NCI-H748 treated with DMSO at 0.1 percent for 48 hours (cell line): Measurements from ENCODE around the gene MBP.

Experiments used
- DNase-seq: peaks from one replicate; lab custom pipeline; 2025; lab: John Stamatoyannopoulos, UW

MBP gene

DNA sequence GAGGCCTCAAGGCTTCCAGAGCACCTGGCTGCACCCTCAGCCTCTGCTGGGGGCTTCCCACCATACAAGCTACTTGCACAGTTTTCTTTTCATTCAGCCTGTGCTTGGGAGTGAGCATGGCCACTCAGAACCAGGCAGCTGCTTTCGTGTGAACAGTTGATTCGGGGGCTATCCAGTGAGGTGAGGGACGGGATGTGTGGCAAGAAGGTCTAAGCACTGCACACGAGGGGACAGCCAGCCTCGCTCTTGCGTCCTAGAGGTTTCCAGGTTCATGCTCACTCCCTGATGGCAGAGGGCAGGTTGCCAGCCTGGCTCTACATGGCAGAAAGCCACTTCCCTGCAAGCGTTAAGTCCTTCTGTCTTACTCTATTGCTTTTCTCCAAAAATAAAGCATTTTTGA is 146.2 kb downstream of the MBP start:
- no peak for DNase-seq

DNA sequence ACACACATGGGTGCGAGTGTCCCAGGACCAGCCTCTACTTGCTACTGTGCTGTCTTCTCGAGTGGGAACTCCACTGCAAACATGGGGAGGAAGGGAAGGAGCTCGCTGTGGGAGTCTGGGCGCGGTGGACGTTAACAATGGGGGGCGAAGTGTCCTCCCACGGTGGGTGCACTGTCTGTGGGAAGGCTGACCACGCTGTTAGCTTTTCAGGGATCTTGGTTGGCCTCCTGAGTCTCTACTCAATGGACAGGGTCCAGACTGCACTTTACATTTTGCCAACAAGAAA is 146.7 kb downstream of the MBP start:
- no peak for DNase-seq

DNA sequence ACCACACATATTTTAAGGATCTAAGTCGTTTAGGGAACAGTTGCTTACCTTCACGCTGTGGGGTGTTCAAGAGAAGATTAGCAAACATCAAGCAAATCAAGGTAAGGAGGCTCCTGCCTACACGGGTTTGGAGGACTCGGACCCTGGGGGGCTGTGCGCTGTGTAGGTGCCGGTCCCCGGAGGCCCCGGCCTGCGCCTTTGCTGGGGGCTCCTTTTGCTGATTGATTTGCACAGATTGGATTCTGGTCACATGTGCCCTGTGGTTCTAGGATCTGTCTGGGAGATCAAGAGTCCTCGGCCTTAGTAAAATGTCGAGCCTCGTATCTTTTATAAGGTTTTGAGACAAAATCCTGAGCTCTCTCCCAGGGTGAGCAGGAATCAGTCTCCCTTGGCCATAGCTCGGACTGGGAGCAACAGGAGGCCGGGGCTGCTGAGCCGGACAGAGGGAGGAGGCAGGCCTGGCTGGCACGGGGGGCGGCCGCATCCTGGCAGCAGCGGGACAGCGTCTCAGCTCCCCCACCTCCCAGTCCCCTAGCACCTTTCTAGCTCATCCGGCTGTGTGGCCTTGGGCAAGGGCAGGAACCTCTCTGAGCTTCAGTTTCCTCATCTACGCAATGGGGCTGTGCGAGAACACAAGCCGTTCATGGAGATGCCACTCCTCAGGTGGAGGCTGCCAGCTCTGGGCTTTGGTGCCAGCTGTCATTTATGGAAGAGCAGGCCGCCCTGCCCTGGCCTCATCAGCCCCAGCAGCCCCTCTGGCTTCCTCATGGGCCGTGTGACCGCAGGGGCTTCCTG is 147.2 kb downstream of the MBP start:
- DNase-seq: no peak

DNA sequence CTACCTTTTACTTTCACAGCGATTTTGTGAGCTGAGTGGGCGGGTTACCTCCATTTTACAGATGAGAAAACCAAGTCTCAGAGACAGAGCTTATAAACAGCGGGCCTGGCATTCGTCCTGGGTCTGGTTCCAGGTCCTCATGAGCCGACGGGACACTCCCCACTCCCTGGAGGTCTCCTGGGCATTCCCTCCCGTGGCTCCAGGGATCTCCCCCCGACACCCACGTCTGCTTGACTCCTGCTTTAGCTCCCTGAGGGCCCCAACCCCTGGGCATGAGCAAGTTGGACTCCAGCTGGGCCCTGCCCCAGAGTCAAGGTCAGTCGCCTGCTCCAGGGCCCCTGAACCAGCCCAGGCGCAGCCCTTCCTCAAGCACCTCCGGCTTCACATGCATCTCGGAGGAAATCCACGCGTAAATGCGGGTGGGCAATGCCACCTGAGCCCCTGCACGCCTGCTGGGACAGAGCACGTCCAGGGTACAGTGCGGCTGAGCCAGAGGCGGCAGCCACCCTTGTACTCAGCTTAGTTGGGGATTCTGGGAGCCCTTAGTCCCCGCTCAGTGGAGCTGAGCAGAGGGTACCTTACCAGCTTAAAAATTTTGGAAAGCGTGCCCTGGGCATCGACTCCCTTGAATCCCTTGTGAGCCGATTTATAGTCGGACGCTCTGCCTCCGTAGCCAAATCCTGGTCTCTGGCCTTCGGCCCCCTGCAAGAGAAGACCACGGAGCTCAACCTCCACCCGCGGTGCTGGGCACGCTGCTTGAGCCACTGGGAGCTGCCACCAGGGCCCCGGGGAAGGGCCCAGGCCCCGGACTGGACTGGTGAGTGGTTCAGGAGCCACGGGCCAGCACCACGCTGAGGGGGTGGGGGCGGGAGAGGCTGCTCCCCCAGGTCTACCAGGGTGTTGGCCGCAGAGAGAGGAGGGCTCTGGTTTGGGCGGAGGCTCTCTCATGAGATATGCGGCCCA is 148.1 kb downstream of the MBP start:
- no peak for DNase-seq

DNA sequence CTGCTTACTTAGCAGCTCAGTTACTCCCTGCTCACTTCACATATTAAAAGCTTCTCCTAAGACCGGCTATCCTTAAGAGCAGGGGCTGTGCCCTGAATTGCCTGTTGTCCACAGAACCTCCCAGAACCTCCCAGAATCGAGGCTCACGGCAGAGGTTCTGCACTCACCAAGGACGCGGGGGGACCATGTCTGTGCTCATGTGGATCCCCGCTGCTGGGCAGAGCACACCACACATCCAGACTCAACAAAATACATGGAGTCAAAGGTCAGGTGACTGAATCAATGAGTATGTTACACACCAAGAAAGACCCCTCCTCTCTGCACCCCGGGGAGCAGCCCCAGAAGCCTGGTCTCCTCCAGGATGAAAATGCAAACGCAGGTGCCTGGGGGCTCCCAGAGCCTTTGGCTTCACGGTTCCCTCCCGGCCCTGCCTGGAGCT is 149.0 kb downstream of the MBP start:
- no peak for DNase-seq

DNA sequence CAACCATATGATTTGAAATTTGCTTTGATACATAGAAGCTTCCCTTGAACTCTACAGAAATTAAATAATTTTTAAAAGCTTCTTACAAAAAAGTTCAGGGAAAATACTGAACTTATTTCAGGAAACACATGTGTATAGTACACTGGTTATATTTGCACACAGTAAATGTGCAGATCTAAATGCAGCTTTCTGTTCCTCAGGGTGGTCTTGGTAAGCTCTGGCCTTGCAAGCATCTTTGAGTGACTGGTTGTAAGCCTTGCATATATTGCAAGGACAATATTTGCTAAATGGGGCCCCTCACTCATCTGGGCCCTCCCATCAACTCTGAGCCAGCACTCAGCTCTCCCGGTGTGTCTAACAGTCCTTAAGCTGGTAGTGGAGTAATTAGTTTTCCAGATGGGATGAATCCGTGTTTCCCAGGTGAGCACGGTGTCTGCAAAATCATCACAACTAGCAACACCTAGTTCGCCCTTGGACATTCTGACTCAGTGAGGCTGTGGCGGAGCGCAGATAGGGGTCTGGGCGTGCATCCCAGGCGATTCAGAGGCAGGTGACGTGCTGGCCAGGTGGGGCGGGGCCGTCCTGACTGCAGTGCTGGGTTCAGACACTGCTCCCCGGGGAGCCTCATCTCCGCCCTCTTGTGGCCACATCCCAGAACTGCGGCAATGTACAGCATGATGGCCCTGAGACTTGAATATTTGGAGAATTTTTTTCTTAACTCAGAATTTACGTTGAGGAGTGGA is 149.6 kb downstream of the MBP start:
- DNase-seq: peak; percentile 57

DNA sequence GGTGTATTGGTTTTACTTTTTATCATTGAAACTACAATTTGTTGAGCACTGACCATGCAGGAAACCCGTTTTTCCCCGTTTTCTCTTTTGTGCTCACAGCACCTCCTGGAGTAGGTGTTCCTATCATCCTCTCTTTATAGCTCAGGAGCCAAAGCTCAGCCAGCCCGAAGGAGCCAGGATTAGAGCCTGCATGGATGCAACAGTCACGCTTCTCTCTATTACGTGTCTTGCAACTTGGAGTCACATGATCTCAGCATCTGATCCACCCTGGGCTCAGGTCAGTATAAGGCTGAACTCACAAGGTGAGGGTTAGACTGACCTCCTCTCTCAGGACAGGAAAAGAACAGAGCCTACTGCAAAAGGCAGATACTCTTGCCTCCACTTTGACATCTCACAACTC is 150.5 kb downstream of the MBP start:
- no peak for DNase-seq

DNA sequence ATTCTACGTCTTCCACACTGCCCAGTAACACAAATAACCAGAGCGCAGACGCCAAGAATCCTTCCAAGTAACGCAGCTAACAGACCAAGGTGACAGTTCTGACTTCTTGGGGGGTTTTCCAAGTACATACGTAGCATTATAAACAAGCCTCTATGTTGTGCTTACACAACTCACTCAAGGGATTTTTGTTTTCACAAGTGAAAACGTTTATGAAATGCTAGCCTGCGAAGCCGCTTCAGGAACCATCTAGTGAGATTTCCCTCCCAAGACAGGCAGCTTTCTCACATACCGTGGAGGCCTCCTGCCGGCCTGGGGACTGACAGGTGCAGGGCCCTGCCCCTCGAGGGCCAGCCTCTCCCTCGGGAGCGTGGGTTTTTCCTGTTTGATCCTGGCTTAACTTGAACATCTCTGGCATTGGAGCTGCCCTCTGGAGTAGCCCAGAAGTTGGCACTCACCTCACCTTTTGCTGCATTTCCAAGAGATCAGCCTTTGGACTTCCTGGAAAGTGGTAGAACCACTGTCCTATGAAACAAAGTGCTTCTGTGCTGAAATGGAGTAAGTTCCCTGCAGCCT is 151.1 kb downstream of the MBP start:
- no peak for DNase-seq

DNA sequence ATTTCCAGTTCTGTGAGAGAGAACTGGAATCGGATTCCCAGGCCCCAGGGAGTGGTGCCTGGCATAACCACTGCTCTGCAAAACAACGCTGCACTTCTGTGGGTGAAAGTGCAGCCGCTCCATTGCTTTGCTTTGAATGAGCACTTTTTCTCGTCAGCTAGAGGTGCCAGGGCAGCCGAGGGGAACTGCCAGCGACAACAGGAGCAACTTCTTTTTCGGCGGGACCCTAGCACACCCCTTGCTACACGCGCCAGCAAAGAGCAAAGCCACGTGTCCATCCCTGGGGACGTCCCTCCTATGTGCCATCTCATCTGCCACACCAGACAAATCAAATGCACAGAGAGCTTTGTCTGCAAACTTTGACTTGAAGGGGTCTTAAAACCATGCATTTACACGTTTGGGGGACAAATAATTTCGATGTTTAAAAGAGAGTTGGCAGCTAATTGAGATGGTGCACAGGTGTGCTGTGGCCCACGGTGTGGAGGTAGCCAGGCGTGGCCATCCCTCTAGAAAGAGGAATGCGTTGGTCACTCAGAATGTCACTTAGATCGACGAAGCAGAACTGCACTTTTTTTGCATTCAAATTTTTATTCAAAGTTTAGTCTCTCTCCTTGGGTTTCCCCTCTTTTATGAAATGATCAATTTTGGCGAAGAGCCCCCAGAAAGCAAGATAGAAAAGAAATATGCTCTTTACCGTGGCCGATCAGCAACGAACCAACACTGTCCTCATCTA is 151.8 kb downstream of the MBP start:
- DNase-seq: no peak

DNA sequence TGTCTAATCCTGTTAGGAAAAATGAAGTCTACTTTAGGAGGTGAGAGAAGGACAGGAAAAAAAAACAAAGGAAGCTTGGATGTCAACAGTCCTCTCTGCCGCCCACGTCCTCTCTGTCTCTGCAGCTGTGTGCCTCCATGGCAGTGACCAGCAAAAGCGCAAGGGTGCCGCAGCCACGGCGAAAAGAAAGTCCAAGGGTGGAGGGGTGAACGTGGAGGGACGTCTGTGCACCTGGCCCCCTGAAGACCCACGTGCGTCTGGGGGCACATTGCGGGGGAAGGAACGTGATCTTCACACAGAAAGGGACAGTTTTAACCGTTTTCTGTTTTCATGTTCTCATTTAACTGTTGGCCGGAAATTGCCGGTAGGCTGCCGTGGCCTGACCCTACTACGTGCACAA is 152.7 kb downstream of the MBP start:
- no peak for DNase-seq

DNA sequence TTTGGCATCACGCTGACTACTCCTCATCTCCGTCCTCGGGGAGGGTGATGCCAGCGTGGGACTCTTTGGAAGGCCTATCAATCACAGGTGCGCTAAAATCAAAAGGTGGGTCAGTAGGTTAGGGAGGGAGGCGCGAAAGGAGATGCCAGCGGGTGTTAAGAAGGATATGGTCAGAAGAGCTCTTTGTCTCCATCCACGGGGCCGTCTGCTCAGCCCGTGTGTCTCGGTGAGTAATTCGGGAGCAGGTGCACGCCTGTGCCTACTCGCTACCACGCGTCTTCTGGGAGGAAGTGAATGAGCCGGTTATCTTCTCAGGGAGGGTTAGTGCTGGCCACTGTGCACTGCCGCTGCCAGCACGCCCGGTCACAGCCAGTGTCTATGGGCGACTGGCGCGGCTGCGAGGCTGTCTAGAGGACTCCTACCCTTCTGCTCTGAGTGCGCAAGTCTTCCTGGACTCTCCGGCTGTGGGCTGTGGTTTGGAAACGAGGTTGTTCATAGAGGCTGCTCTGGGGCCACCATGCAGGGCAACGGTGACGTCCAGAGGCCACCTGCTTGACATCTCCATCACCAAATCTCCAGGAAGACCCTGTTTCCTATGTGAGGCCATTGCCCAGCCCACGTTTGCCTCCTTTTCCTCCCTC is 153.4 kb downstream of the MBP start:
- DNase-seq: no peak

DNA sequence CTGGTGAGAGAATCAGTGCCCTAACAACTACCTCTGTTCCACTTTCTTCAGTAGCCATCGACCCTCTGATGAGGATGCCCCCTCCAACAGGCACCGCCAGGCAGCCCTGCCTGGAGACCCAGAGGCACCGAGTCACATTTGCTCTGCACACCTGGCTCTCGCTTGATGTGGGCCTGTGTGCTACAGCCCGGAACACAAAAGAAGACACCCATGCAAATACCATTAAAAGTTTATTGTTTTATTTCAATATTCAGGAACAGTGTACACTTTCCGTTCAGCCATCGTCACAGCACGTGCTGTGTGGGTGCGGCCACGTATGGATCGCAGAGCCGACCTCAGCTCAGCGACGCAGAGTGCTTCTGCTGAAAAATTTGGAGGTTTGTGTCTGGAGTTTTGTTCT is 154.0 kb downstream of the MBP start:
- no peak for DNase-seq

DNA sequence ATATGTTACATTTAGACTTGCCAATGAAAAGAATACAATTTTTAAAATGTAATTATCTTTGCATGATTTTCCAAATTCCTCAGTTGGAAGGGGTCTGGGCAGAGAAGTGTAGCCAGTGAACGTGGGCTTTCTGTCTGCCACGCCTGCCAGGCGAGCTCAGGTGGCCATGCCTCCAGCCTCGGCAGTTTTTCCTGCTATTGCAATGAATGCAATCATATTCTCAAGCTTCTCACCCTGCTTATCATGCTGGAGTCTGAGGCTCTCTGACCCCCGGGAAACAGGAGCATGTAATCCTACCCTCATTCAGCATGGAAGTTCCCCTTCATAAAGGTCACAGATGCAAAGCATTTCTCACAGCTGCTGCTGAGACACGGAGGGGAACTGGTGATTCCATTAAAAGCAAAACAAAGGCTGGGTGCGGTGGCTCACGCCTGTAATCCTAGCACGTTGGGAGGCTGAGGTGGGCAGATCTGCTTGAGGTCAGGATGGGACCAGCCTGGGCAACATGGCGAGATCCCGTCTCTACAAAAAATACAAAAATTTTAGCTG is 154.8 kb downstream of the MBP start:
- DNase-seq: no peak

DNA sequence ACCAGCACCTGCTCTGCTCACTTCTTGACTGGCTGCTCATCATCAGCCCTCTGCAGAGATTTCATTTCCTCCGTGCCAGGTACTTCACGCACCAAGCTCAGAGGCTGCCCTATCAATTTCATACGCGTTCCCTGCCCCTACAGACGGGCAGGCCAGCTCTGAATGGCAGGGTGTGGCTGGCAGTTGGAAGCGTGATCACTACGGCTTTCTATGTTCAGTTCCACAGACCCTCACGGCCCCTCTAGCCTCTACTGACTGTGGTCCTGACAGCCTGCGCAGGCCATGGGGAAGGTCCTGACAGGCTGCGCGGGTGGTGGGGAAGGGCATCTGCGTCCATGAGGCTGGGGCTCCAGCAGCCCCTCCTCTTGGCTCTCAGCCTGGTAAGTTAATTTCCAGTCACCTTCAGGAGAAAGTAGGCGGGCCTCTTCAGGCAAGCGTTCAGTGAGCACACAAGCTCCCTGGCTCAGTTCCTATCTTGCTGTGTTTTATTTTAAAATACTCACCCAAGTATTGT is 155.4 kb downstream of the MBP start:
- DNase-seq: no peak

DNA sequence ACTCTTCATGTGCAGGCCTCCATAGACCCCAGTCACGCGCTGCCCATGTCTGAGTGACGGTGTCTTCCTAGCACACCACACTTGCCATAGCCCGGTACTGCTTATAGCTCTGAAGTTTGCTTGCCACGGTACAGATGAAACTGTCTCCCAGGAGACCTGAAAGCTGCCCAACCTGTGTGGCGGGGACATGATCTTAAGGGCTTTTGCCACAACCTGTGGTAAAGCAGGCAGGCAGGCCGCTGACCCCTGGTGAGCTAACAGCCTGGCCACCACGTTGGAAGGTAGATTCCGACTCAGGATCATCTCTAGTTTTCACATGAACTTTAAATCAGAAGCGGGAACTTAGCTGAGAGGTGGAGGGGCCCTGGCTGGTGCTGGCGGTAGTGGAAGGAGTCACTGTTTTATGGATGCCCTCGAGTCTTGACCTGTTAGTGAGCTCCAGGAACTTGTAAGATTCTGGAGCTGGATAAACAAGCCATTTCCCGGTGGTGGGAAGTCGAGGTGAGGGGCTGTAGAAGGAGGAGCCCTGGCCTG is 156.9 kb downstream of the MBP start:
- DNase-seq: no peak

DNA sequence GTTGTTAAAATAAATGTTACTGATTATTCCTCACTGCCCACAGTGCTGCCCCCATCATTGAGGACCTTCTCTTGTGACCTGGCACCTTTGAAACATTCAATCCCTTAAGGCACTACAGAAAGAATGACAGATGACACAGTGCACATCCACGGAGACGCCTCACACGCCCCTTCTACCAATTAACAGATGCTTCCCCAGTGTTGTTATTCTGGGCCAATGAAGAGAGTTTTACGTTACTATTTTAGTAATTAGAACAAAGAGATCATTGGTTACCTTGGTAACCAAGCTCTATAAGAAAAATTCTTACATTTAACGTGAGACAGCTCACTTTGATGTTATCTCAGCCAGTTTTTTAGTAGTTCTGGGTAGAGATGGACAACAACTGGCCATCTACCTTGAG is 158.2 kb downstream of the MBP start:
- no peak for DNase-seq

DNA sequence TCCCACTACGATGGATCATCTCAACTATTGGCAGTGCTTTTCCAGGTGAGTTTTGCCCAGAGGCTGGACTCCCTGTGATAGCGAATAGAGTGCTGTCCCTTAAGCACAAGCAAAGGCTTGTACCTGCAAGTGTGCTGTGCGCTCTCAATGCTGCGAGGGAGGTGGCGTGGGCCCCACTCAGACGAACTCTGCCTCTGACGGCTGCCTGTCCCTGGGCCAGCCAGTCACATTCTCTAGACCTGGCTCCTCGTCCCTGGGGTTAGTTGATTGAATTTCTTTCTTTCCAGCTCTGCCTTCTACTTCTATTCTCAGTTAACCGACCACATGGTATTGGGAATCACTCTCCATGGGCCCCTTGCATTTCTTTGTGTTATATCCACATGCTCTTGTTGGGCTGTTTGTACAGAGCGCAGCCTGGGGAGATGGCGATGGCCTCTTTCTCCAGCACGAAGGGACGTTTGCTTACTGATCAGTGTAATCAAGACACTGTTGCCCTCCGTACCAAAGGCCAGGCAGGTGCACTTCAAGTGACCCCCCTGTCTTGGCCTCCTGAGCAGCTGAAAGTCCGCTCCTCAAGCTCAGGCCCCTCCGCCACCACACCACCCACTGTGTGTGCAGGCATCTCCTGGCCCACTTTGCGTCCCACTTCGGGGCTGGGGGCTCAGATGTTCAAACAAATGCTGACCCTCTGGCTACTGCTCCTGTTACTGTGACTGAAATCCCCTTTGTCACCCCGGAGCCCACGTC is 158.9 kb downstream of the MBP start:
- DNase-seq: no peak

DNA sequence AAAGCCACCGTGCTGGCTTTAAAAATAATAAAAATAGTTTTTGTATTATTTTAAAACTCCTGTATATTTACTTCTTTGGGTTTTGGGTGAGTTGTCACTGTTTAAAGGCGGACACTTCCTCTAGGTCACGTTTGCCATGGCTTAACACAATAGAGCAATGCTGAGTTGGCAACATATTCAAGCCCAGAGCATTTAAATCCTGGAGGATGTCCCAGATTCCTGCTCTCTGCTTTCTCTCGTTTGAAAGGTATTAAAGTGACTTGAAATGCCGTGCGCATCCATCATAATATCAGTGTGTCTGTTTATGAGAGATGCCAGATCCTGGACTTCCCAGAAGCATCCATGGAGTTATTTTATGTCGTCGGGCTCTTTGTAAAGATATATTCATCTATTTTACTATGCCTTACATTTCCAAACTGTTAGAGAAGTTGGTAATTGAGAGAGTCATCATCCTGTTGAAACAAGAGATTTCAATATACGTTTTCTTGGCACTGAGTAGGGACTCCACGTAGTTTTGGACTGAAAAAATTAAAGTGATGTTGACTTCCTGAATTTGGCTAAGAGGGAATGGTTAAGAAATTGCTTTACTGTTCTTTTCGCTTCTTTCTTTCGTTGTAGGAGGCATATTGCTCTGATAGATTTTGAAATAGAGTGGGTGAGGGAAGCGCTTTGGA is 159.6 kb downstream of the MBP start:
- no peak for DNase-seq

DNA sequence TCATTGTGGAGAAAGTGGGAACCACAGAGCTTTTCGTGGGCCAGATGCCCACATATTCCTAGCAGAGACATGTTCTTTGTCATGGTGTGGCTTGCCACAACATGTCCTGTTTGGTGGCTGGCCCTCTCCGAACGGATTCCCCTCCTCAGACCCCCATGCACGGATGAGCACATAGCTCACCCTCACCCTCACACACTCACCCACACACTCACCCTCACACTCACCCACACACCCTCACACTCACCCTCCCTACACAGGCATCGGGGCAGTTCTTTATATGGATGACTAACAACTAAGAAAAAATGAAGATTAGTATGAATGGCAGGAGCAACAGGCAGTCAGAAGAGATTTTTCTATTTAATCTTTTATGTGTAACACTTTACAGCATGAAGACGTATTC is 160.3 kb downstream of the MBP start:
- no peak for DNase-seq
